Activated naive CD8-positive, alpha-beta T cell (primary cell): Measurements from ENCODE around the gene LIN28B.
"Not testable (repeated sequence)": the region's sequence is repeated elsewhere in the genome, so short reads cannot be mapped to it uniquely, and the experiment has no call there.

Source experiments
- H3K27ac Mint-ChIP-seq: one replicate; pipeline ENCODE4 v1.8.0; 2021; ENCODE audit warnings: mixed read lengths
- H3K27me3 Mint-ChIP-seq: one replicate; pipeline ENCODE4 v1.8.0; 2021; ENCODE audit warnings: mixed read lengths
- H3K36me3 Mint-ChIP-seq: one replicate; pipeline ENCODE4 v1.8.0; 2021; ENCODE audit warnings: mixed read lengths
- H3K4me1 Mint-ChIP-seq: one replicate; pipeline ENCODE4 v1.8.0; 2021; ENCODE audit warnings: low read depth, mixed read lengths
- H3K4me3 Mint-ChIP-seq: one replicate; pipeline ENCODE4 v1.8.0; 2021; ENCODE audit warnings: mild to moderate bottlenecking, mixed read lengths
- H3K9me3 Mint-ChIP-seq: one replicate; pipeline ENCODE4 v1.8.0; 2021; ENCODE audit warnings: low read depth, mixed read lengths

Gene LIN28B

GRCh38 chr6:104952911-104953399 is 4.0 kb upstream of the LIN28B start:
- H3K27me3 Mint-ChIP-seq: peaks cover 46% of the 10 kb centered on the region
- H3K4me3 Mint-ChIP-seq: no peak overlapping the region
- H3K27ac Mint-ChIP-seq: no peak overlapping the region
- no peaks in the 10 kb centered on the region for H3K9me3 Mint-ChIP-seq
- H3K4me1 Mint-ChIP-seq: peaks cover 9% of the 10 kb centered on the region
- peaks cover 7% of the 10 kb centered on the region for H3K36me3 Mint-ChIP-seq

GRCh38 chr6:104953400-104954189 is 3.3 kb upstream of the LIN28B start:
- Mint-ChIP-seq H3K4me1 (peaks cover 15% of the 10 kb centered on the region), H3K27me3 (peaks cover 52% of the 10 kb centered on the region)
- not testable (repeated sequence) for H3K36me3 Mint-ChIP-seq, H3K27ac Mint-ChIP-seq, H3K4me3 Mint-ChIP-seq, H3K9me3 Mint-ChIP-seq

GRCh38 chr6:104954190-104954797 is 2.6 kb upstream of the LIN28B start:
- peaks cover 18% of the 10 kb centered on the region for H3K4me1 Mint-ChIP-seq
- H3K27me3 Mint-ChIP-seq: peaks cover 53% of the 10 kb centered on the region
- no peak overlapping the region for H3K4me3 Mint-ChIP-seq
- no peaks in the 10 kb centered on the region for H3K9me3 Mint-ChIP-seq
- H3K36me3 Mint-ChIP-seq: peaks cover 7% of the 10 kb centered on the region
- H3K27ac Mint-ChIP-seq: no peak overlapping the region

- Mint-ChIP-seq H3K27ac (no peak overlapping the region), H3K36me3 (peaks cover 7% of the 10 kb centered on the region), H3K4me3 (no peak overlapping the region), H3K9me3 (no peaks in the 10 kb centered on the region), H3K27me3 (peaks cover 54% of the 10 kb centered on the region), H3K4me1 (peaks cover 18% of the 10 kb centered on the region)
Observed at GRCh38 chr6:104955491-104955890, 1.4 kb upstream of the LIN28B start.

- H3K4me3 Mint-ChIP-seq: no peak overlapping the region
- H3K27me3 Mint-ChIP-seq: peaks cover 55% of the 10 kb centered on the region
- no peak overlapping the region for H3K27ac Mint-ChIP-seq
- peaks cover 18% of the 10 kb centered on the region for H3K4me1 Mint-ChIP-seq
- H3K9me3 Mint-ChIP-seq: no peaks in the 10 kb centered on the region
- peaks cover 7% of the 10 kb centered on the region for H3K36me3 Mint-ChIP-seq
Observed at GRCh38 chr6:104955927-104956730, 778 bp upstream of the LIN28B start.

GRCh38 chr6:104957301-104958177 is 632 bp downstream of the LIN28B start:
- Mint-ChIP-seq H3K36me3 (peaks cover 4% of the 10 kb centered on the region), H3K4me3 (peak overlapping the region; percentile 45), H3K4me1 (peaks cover 18% of the 10 kb centered on the region), H3K27ac (no peak overlapping the region), H3K9me3 (no peaks in the 10 kb centered on the region), H3K27me3 (peaks cover 48% of the 10 kb centered on the region)

- Mint-ChIP-seq H3K4me1 (peaks cover 18% of the 10 kb centered on the region), H3K9me3 (no peaks in the 10 kb centered on the region), H3K27me3 (peaks cover 46% of the 10 kb centered on the region), H3K27ac (no peak overlapping the region), H3K36me3 (peaks cover 4% of the 10 kb centered on the region), H3K4me3 (no peak overlapping the region)
Observed at GRCh38 chr6:104958178-104959025, 1.5 kb downstream of the LIN28B start.

- peaks cover 4% of the 10 kb centered on the region for H3K36me3 Mint-ChIP-seq
- H3K4me1 Mint-ChIP-seq: peaks cover 18% of the 10 kb centered on the region
- peaks cover 45% of the 10 kb centered on the region for H3K27me3 Mint-ChIP-seq
- no peak overlapping the region for H3K27ac Mint-ChIP-seq
- H3K4me3 Mint-ChIP-seq: no peak overlapping the region
- no peaks in the 10 kb centered on the region for H3K9me3 Mint-ChIP-seq
Observed at GRCh38 chr6:104959026-104959858, 2.3 kb downstream of the LIN28B start.

GRCh38 chr6:104969108-104969507 is 12.2 kb downstream of the LIN28B start:
- H3K4me1 Mint-ChIP-seq: no peaks in the 10 kb centered on the region
- H3K4me3 Mint-ChIP-seq: no peak overlapping the region
- H3K27me3 Mint-ChIP-seq: peaks cover 5% of the 10 kb centered on the region
- no peaks in the 10 kb centered on the region for H3K9me3 Mint-ChIP-seq
- H3K36me3 Mint-ChIP-seq: no peaks in the 10 kb centered on the region
- H3K27ac Mint-ChIP-seq: no peak overlapping the region

GRCh38 chr6:104969785-104970581 is 13.1 kb downstream of the LIN28B start:
- no peak overlapping the region for H3K27ac Mint-ChIP-seq
- H3K4me3 Mint-ChIP-seq: no peak overlapping the region
- H3K9me3 Mint-ChIP-seq: no peaks in the 10 kb centered on the region
- H3K36me3 Mint-ChIP-seq: no peaks in the 10 kb centered on the region
- no peaks in the 10 kb centered on the region for H3K4me1 Mint-ChIP-seq
- peaks cover 2% of the 10 kb centered on the region for H3K27me3 Mint-ChIP-seq

GRCh38 chr6:104973404-104973803 is 16.5 kb downstream of the LIN28B start:
- Mint-ChIP-seq H3K27ac (no peak overlapping the region), H3K27me3 (peaks cover 6% of the 10 kb centered on the region), H3K4me3 (no peak overlapping the region), H3K36me3 (no peaks in the 10 kb centered on the region), H3K4me1 (no peaks in the 10 kb centered on the region), H3K9me3 (no peaks in the 10 kb centered on the region)

GRCh38 chr6:104983296-104983695 is 26.4 kb downstream of the LIN28B start:
- Mint-ChIP-seq H3K4me1 (no peaks in the 10 kb centered on the region), H3K27ac (no peak overlapping the region), H3K36me3 (no peaks in the 10 kb centered on the region), H3K27me3 (peaks cover 7% of the 10 kb centered on the region), H3K9me3 (no peaks in the 10 kb centered on the region), H3K4me3 (no peak overlapping the region)
